ENCODE measurements around the gene CTNND1.

CTNND1 gene

DNA sequence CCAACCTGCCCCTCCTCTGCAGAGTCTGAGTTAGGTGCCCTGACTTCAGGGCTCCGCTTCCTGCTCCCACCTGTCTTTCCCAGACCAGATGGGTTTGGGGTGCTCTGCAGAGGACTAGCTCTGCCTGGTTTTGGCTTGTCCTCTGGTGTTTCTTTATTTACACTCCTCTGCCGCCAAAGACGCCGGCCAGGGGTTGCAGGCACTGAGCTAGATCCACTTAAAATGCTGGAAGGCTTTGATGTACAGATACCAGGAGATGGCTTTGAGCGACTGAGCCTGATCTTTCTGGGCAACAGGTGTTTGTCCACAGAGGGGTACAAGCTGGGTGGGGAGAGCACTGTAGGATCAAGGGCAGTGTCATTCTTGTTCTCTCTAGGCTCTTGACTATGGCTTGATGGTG, 16.4 kb upstream of the CTNND1 start:
- no peaks in the 10 kb centered on the region for H3K27me3 Mint-ChIP-seq (ENCODE audit: low read depth)
- peaks cover 51% of the 10 kb centered on the region for H3K36me3 Mint-ChIP-seq (ENCODE audit: low read depth)
- H3K4me3 Mint-ChIP-seq: no peak overlapping the region
- no peak for DNase-seq (ENCODE audit: low spot score)
- H3K27ac Mint-ChIP-seq: no peak overlapping the region
- H3K9me3 Mint-ChIP-seq: no peaks in the 10 kb centered on the region
- peaks cover 14% of the 10 kb centered on the region for H3K4me1 Mint-ChIP-seq (ENCODE audit: low read depth)

DNA sequence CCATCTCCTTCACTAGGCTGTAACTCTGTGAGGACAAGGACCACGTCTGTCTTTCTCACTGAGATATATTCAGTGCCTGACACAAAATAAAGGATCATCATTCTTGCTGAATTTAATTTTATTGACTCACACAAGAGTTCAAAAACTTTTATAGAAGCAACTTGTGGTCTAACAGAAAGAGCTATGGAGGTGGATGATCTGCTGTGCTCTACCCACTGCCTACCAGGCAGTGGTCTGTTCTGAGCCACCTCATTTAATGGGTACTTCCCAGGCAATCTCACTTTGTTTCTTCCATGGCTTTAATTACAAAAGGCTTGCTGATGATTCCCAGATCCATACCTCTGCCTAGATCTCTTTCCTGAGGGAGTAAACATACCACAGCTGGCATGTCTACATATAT, 14.7 kb upstream of the CTNND1 start:
- H3K4me3 Mint-ChIP-seq: no peak overlapping the region

DNA sequence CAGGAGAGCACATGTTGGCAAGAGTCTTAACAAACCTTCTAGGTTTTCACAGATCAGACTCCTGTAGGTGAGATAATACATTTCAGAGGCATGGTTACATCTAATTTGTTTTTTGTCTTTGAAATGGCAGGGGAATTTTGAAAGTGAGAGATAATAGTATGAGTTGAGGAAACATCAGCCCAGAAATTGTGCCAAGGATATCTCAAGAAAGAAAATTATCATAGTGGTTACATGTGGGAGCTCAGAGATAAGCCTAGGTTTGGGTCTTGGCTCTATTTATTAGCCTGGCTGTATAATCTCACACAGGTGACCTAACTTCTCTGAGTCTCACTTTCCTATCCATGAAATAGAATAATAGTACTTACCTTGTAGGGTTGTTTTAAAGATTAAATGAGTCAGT, 10.4 kb upstream of the CTNND1 start:
- H3K4me3 Mint-ChIP-seq: no peak overlapping the region
- DNase-seq (ENCODE audit: low spot score): no peak

More for the DNA sequence above, 14.7 kb upstream of the CTNND1 start:
- Mint-ChIP-seq H3K4me1 (ENCODE audit: low read depth) (peaks cover 14% of the 10 kb centered on the region), H3K27me3 (ENCODE audit: low read depth) (no peaks in the 10 kb centered on the region), H3K27ac (peak overlapping the region; percentile 3), H3K9me3 (no peaks in the 10 kb centered on the region), H3K36me3 (ENCODE audit: low read depth) (peaks cover 48% of the 10 kb centered on the region)
- no peak for DNase-seq (ENCODE audit: low spot score)

DNA sequence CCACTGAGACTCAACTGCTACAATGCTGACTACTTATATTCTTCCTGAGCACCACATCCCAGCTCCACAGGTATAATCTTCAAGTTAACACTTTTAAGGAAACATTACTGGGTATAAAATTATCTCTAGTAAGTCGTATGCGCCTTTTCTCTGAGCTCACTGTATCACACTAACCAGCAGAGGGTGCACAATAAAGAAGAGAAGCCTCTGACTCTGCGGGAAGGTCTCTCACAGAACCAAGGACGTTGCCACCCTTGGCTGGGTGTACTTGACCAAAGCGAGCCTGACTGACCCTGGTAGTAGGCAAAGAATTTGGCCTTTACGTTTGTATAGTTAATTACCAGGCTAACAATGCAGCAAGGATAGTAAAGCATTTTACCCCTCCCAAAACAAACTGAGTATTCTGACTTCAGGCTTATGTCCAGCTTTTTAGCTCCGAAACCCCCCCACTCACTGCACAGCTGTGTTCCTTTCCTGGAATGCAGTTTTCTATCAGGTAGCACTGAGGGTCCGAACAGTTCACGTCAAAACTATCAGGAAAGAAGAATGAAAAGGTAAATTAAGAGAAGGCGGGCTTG, 9.8 kb upstream of the CTNND1 start, which contains the start of gene BTBD18:
BTBD18 (minus strand) TSS at position 144 of the 578 bp plus-strand sequence. CDS start 631 bp downstream, outside the sequence.
- H3K27me3 Mint-ChIP-seq (ENCODE audit: low read depth): no peaks in the 10 kb centered on the region
- no peak within 1 kb of the TSS for H3K4me3 Mint-ChIP-seq
- DNase-seq (ENCODE audit: low spot score): no peak
- peaks cover 3% of the 10 kb centered on the region for H3K4me1 Mint-ChIP-seq (ENCODE audit: low read depth)
- H3K9me3 Mint-ChIP-seq: no peaks in the 10 kb centered on the region
- H3K27ac Mint-ChIP-seq: peak within 1 kb of the TSS; percentile 46
- peaks cover 13% of the 10 kb centered on the region for H3K36me3 Mint-ChIP-seq (ENCODE audit: low read depth)

More for the DNA sequence above, 10.4 kb upstream of the CTNND1 start:
- no peak overlapping the region for H3K27ac Mint-ChIP-seq
- peaks cover 3% of the 10 kb centered on the region for H3K4me1 Mint-ChIP-seq (ENCODE audit: low read depth)
- H3K36me3 Mint-ChIP-seq (ENCODE audit: low read depth): peaks cover 13% of the 10 kb centered on the region
- H3K27me3 Mint-ChIP-seq (ENCODE audit: low read depth): no peaks in the 10 kb centered on the region
- H3K9me3 Mint-ChIP-seq: no peaks in the 10 kb centered on the region

DNA sequence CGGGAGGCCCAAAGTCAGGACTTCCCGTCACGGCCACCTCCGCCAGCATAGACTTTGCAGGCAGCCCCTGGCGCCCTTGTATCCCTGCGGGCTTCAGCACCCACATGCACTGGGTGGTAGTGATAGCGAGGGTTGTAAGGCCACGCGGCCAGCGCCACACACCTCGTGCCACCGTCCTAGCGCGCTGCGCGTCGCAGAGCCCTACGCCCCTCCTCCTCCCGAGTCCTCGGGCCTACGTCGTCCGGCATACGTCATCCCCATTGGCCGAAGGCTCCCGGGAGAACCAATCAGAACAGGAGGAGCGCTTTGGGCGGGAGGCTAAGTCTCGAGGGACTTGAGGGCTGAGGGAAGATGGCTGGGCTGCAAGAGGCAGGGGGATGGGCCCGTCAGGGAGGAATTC, 8.6 kb upstream of the CTNND1 start:
- no peak for DNase-seq (ENCODE audit: low spot score)
- Mint-ChIP-seq H3K36me3 (ENCODE audit: low read depth) (peaks cover 9% of the 10 kb centered on the region), H3K4me3 (no peak overlapping the region), H3K27ac (no peak overlapping the region), H3K9me3 (no peaks in the 10 kb centered on the region), H3K4me1 (ENCODE audit: low read depth) (peaks cover 3% of the 10 kb centered on the region), H3K27me3 (ENCODE audit: low read depth) (no peaks in the 10 kb centered on the region)

DNA sequence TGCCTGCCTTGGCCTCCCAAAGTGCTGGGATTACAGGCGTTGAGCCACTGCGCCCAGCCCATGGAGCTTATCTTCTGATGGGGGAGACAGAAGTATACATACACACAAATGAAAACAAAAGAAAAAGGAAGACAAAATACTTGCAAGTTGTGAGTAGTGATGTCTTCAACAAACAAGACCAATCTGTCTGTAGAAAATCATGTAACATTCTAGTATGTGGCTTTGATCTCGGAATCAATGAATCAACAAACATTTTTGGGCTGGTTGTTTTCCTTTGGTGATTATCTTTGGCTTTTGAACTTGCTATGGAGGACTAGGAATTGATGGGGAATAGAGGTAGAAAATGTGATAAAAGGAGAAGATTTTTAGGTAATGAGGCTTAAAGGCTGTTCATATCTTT, 3.4 kb upstream of the CTNND1 start:
- peaks cover 8% of the 10 kb centered on the region for H3K4me1 Mint-ChIP-seq (ENCODE audit: low read depth)
- H3K4me3 Mint-ChIP-seq: no peak overlapping the region
- no peak overlapping the region for H3K27ac Mint-ChIP-seq
- peaks cover 1% of the 10 kb centered on the region for H3K36me3 Mint-ChIP-seq (ENCODE audit: low read depth)
- no peaks in the 10 kb centered on the region for H3K9me3 Mint-ChIP-seq
- no peaks in the 10 kb centered on the region for H3K27me3 Mint-ChIP-seq (ENCODE audit: low read depth)
- DNase-seq (ENCODE audit: low spot score): no peak

DNA sequence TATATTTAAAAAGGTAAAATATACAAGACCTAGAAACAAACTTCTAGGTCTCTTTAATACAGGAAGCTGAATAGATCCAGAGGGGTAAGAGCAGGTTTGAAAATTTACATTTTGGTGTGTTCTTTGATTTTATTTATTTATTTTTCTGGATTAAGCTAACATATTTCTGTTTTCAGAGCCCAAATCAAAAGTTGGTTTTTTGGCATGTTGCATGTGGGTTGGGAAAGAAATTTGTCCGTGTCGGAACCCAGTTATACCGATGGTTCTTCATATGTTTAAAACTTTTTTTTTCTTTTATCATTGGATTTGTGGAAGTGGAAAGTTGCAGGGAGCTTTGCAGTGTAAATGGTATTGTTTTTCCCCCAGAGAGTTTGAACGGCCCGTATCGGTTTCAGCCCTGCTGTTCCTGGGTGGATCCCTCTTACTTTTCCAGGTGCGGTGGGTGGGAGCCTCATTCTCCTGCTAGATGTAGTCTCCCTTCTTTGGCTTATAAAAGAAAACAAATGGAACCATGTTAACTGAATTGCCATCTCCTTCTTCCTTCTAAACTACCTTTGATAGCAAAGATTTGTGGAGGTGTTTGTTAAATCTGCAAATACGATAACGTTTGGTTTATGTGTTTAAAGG, 746 bp downstream of the CTNND1 start:
- Mint-ChIP-seq H3K4me1 (ENCODE audit: low read depth) (peaks cover 12% of the 10 kb centered on the region), H3K27ac (no peak overlapping the region), H3K27me3 (ENCODE audit: low read depth) (no peaks in the 10 kb centered on the region), H3K36me3 (ENCODE audit: low read depth) (peaks cover 1% of the 10 kb centered on the region), H3K9me3 (no peaks in the 10 kb centered on the region), H3K4me3 (peak overlapping the region; percentile 38)
- no peak for DNase-seq (ENCODE audit: low spot score)

DNA sequence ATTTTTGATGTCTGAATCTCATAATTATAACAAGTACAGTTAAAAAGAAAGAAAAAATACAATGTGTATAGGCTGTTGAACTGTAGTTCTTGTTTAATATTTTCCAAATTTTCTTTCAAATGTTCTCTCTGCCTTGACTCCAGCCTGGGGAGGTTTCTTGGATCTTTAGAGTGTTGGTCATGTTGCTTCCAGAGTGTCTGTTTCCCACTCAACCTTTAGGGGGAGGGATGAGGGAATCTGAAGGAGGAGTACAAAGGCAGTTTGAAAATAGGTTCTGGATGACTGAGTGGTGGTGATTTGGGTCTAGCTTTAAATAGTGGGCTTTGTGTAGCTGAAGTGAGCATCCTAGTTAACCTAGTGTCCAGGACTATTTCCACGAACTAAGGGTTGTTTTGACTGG, 2.0 kb downstream of the CTNND1 start:
- Mint-ChIP-seq H3K4me1 (ENCODE audit: low read depth) (peaks cover 8% of the 10 kb centered on the region), H3K27me3 (ENCODE audit: low read depth) (no peaks in the 10 kb centered on the region), H3K36me3 (ENCODE audit: low read depth) (peaks cover 1% of the 10 kb centered on the region), H3K9me3 (no peaks in the 10 kb centered on the region), H3K27ac (no peak overlapping the region), H3K4me3 (no peak overlapping the region)
- DNase-seq (ENCODE audit: low spot score): no peak

DNA sequence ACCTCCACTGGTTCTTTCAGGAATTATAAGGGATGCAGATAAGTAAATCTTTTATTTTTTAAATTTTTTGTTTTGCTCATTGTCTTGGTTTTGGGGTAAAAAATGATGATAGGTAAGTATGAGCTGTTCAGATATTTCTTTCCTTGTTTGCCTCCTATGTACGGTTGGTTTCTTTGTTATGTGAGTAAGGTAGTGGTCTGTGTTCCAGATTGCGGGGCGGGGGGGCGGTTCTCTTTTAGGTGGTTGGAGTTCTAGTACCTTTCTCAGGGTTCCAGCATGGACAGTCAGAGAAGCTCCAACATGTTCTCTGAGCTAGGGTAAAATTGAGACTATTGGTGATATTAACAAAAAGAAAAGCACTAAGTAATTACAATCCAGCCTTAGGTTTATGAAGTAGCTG, 2.4 kb downstream of the CTNND1 start:
- H3K4me1 Mint-ChIP-seq (ENCODE audit: low read depth): peaks cover 8% of the 10 kb centered on the region
- H3K4me3 Mint-ChIP-seq: no peak overlapping the region
- no peaks in the 10 kb centered on the region for H3K9me3 Mint-ChIP-seq
- H3K27ac Mint-ChIP-seq: no peak overlapping the region
- DNase-seq (ENCODE audit: low spot score): no peak
- peaks cover 1% of the 10 kb centered on the region for H3K36me3 Mint-ChIP-seq (ENCODE audit: low read depth)
- no peaks in the 10 kb centered on the region for H3K27me3 Mint-ChIP-seq (ENCODE audit: low read depth)

DNA sequence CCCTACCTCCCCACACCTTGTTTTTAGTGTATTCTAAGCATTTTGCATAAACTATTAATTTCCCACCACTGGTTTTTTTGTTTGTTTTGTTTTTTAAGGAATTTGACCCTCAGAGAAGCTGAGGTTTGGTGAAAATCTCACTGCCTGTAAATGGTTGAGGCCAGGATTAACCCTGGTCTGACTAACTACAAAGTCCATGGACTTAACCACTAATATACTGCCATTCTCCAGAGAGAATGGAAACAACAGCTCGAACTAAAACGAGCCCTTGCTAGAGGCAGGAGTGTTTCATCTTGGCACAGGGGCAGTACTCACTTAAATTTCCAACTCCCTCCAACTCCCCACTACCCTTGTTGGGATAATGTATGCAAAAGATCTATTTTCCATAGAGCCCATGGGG, 3.0 kb downstream of the CTNND1 start:
- Mint-ChIP-seq H3K27me3 (ENCODE audit: low read depth) (no peaks in the 10 kb centered on the region), H3K4me1 (ENCODE audit: low read depth) (peaks cover 8% of the 10 kb centered on the region), H3K27ac (no peak overlapping the region), H3K9me3 (no peaks in the 10 kb centered on the region), H3K36me3 (ENCODE audit: low read depth) (peaks cover 1% of the 10 kb centered on the region), H3K4me3 (no peak overlapping the region)
- DNase-seq (ENCODE audit: low spot score): no peak

DNA sequence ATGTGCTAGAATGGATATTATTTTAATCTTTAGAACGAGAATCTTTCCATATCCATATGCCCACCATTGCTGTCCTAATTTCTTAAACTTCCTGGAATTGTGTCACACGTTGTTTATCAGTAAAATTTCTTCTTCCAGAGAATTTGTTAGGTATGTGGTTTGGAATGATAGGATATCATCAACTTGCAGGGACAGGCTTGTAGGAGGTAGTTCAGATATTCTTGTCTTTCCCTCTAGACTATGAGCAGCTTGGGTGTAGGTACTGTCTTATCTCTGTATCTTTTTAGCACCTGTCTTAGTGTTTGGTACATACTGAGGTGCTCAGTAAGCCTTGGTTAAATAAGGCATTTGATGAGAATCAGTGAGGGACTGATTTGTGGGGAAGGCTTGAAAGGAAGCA, 3.4 kb downstream of the CTNND1 start:
- DNase-seq (ENCODE audit: low spot score): no peak
- no peak overlapping the region for H3K4me3 Mint-ChIP-seq
- H3K36me3 Mint-ChIP-seq (ENCODE audit: low read depth): peaks cover 1% of the 10 kb centered on the region
- H3K9me3 Mint-ChIP-seq: no peaks in the 10 kb centered on the region
- H3K27ac Mint-ChIP-seq: no peak overlapping the region
- H3K27me3 Mint-ChIP-seq (ENCODE audit: low read depth): no peaks in the 10 kb centered on the region
- peaks cover 8% of the 10 kb centered on the region for H3K4me1 Mint-ChIP-seq (ENCODE audit: low read depth)

DNA sequence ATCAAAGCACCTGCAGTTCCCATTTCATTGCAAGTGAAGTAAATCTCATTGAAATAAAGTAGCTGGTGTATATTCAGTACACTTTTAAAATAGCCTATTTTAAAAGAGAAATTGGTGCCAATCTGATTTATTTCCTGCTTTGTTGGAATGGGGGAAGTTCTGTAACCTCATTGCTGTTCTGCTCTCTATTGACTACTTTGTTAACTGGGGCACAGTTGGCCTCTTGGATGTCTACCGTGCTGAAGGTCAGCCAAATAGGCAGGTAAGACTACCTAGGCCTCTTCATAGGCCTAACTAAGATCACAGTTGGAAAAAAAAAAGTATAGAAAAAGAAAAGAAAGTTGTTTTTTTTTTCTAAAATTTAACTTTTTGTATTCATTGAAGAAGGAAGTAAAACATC, 9.2 kb downstream of the CTNND1 start:
- no peak overlapping the region for H3K27ac Mint-ChIP-seq
- H3K27me3 Mint-ChIP-seq (ENCODE audit: low read depth): no peaks in the 10 kb centered on the region
- H3K4me1 Mint-ChIP-seq (ENCODE audit: low read depth): peaks cover 12% of the 10 kb centered on the region
- no peak for DNase-seq (ENCODE audit: low spot score)
- H3K4me3 Mint-ChIP-seq: no peak overlapping the region
- H3K36me3 Mint-ChIP-seq (ENCODE audit: low read depth): no peaks in the 10 kb centered on the region
- no peaks in the 10 kb centered on the region for H3K9me3 Mint-ChIP-seq

DNA sequence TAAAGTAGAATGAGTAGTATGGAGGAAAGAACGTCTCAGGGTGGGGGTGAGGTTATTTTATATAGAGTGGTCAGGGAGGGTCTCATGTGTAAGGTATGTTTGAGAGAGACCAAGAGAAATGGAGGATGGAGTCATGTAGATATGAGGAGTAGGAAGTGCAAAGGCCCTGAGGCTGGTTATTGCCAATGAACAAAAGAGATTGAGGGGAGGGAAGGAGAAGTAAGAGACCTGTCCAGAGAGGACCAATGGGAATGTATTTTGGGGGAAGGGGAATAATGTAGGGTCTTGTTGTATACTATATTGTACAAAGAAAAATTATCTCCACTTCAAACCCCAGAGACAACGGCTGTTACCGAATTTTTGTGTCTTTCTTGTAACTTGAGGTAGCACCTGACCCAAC, 9.8 kb downstream of the CTNND1 start:
- H3K27me3 Mint-ChIP-seq (ENCODE audit: low read depth): no peaks in the 10 kb centered on the region
- H3K4me3 Mint-ChIP-seq: no peak overlapping the region
- no peaks in the 10 kb centered on the region for H3K36me3 Mint-ChIP-seq (ENCODE audit: low read depth)
- peaks cover 13% of the 10 kb centered on the region for H3K4me1 Mint-ChIP-seq (ENCODE audit: low read depth)
- no peak overlapping the region for H3K27ac Mint-ChIP-seq
- no peak for DNase-seq (ENCODE audit: low spot score)
- H3K9me3 Mint-ChIP-seq: no peaks in the 10 kb centered on the region

DNA sequence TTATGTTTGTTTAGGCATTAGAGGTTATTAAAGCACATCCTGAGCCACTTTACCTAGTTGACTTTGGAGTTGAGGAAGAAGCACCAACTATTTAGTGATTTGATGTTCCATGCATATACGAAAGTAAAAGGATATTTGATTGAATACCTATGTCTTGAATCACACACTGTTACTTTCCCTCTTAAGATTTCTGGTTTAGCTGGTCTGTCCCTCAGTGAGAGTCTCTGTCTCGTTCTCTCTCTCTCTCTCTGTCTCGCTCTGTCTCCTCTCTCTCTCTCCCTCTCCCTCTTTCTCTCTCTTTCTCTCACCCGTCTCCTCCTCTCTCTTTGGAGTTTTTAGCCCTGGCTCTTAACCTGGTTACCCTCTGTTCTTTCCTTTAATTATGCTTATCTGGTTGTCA, 11.0 kb downstream of the CTNND1 start:
- H3K4me3 Mint-ChIP-seq: no peak overlapping the region
- H3K27me3 Mint-ChIP-seq (ENCODE audit: low read depth): no peaks in the 10 kb centered on the region
- H3K36me3 Mint-ChIP-seq (ENCODE audit: low read depth): no peaks in the 10 kb centered on the region
- no peak for DNase-seq (ENCODE audit: low spot score)
- H3K27ac Mint-ChIP-seq: no peak overlapping the region
- no peaks in the 10 kb centered on the region for H3K9me3 Mint-ChIP-seq
- peaks cover 13% of the 10 kb centered on the region for H3K4me1 Mint-ChIP-seq (ENCODE audit: low read depth)

All from T-helper 2 cell treated with Interferon-gamma antibody and Interleukin-4, amounts not matched to agents 5 μg/mL and 100 μg/mL, for 36 hours (primary cell).